ENCODE results near the gene EPS15.
"Not testable (repeated sequence)": the region's sequence is repeated elsewhere in the genome, so short reads cannot be mapped to it uniquely, and the experiment has no call there.

The EPS15 gene

GRCh38 chr1:51386259-51386658 lies 132.8 kb downstream of the EPS15 start:
- not testable (repeated sequence) for DNase-seq (ENCODE audit: low read depth in 2 of 2, low spot score in 1 of 2)

- no peak for DNase-seq (ENCODE audit: low read depth in 2 of 2, low spot score in 1 of 2)
Observed at GRCh38 chr1:51385776-51386175, 133.3 kb downstream of the EPS15 start.

- DNase-seq (ENCODE audit: low read depth in 2 of 2, low spot score in 1 of 2) = no peak
Observed at GRCh38 chr1:51381964-51382363, 137.1 kb downstream of the EPS15 start.

GRCh38 chr1:51380936-51381335 lies 138.1 kb downstream of the EPS15 start:
- DNase-seq (ENCODE audit: low read depth in 2 of 2, low spot score in 1 of 2) = no peak

- DNase-seq (ENCODE audit: low read depth in 2 of 2, low spot score in 1 of 2) = no peak
Observed at GRCh38 chr1:51378871-51379270, 140.2 kb downstream of the EPS15 start.

- no peak for DNase-seq (ENCODE audit: low read depth in 2 of 2, low spot score in 1 of 2)
Observed at GRCh38 chr1:51373898-51374297, 145.2 kb downstream of the EPS15 start.

- DNase-seq (ENCODE audit: low read depth in 2 of 2, low spot score in 1 of 2) = no peak
Observed at GRCh38 chr1:51372561-51372960, 146.5 kb downstream of the EPS15 start.

GRCh38 chr1:51369171-51369570 lies 149.9 kb downstream of the EPS15 start:
- no peak for DNase-seq (ENCODE audit: low read depth in 2 of 2, low spot score in 1 of 2)

- no peak for DNase-seq (ENCODE audit: low read depth in 2 of 2, low spot score in 1 of 2)
Observed at GRCh38 chr1:51365774-51366173, 153.3 kb downstream of the EPS15 start.

GRCh38 chr1:51359879-51360278 lies 159.2 kb downstream of the EPS15 start:
- DNase-seq (ENCODE audit: low read depth in 2 of 2, low spot score in 1 of 2) = no peak

- no peak for DNase-seq (ENCODE audit: low read depth in 2 of 2, low spot score in 1 of 2)
Observed at GRCh38 chr1:51355382-51355781, 163.7 kb downstream of the EPS15 start.

GRCh38 chr1:51354416-51354815 lies 164.7 kb downstream of the EPS15 start:
- DNase-seq (ENCODE audit: low read depth in 2 of 2, low spot score in 1 of 2) = no peak

- no peak for DNase-seq (ENCODE audit: low read depth in 2 of 2, low spot score in 1 of 2)
Observed at GRCh38 chr1:51351907-51352306, 167.2 kb downstream of the EPS15 start.

GRCh38 chr1:51349862-51350261 lies 169.2 kb downstream of the EPS15 start:
- no peak for DNase-seq (ENCODE audit: low read depth in 2 of 2, low spot score in 1 of 2)

- DNase-seq (ENCODE audit: low read depth in 2 of 2, low spot score in 1 of 2) = no peak
Observed at GRCh38 chr1:51348147-51348527, 170.9 kb downstream of the EPS15 start.

GRCh38 chr1:51347398-51348146 lies 171.5 kb downstream of the EPS15 start:
- no peak for DNase-seq (ENCODE audit: low read depth in 2 of 2, low spot score in 1 of 2)

- DNase-seq (ENCODE audit: low read depth in 2 of 2, low spot score in 1 of 2) = no peak
Observed at GRCh38 chr1:51346086-51346942, 172.8 kb downstream of the EPS15 start.

GRCh38 chr1:51345300-51345687 lies 173.8 kb downstream of the EPS15 start:
- DNase-seq (ENCODE audit: low read depth in 2 of 2, low spot score in 1 of 2) = no peak

GRCh38 chr1:51344602-51345299 lies 174.3 kb downstream of the EPS15 start:
- DNase-seq (ENCODE audit: low read depth in 2 of 2, low spot score in 1 of 2) = no peak

- DNase-seq (ENCODE audit: low read depth in 2 of 2, low spot score in 1 of 2) = no peak
Observed at GRCh38 chr1:51344276-51344601, 174.8 kb downstream of the EPS15 start.

GRCh38 chr1:51343624-51344023 lies 175.4 kb downstream of the EPS15 start:
- no peak for DNase-seq (ENCODE audit: low read depth in 2 of 2, low spot score in 1 of 2)

- no peak for DNase-seq (ENCODE audit: low read depth in 2 of 2, low spot score in 1 of 2)
Observed at GRCh38 chr1:51342591-51343206, 176.4 kb downstream of the EPS15 start.
